ENCODE data around the gene DDX1. TPM values are rescaled to one million over a fixed set of nuclear protein-coding genes. Genes with fewer than 3 reads are reported as not detected.

Gene DDX1
- total and polyA plus RNA-seq, 2 experiments from 2014 or later: 99.9 to 102 TPM

DNA sequence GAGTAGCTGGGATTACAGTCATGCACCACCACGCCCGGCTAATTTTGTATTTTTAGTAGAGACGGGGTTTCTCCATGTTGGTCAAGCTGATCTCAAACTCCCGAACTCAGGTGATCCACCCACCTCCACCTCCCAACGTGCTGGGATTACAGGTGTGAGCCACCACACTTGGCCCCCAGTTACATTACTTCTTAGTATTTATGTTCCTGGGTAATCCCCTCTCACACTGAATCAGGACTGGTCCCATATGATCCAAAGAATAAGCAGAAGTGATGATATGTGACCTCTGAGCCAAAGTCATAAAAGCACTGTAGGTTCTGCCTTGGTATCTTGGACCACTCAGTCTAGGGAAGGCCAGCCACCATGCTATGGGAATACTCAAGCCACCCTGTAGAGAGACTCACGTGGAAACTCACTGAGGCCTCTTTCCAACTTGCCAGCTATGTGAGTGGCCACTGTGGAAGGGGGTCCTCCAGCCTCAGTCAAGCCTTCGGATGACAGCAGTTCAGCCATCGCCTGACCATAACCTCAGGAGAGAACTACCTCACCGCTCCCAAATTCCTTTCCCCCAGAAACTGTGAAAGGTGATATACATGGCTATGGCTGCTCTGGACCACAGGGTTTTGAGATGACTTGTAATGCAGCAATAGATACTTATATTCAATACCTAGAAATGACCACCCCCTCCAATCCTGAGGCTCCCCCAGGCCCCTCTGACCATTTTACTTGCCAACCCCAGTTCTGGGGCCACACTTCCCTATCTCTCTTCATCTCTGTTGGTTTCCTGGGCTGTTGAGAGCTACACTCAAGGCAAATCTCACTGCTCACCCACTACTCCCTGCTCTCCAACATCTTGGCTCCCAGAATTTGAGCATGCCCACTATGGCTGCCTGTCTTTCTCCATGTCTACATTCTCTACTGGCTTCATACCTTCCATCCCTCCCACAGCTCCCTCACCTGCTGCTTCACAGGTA lies 80.5 kb downstream of the DDX1 start:
- TF ChIP-seq POLR2AphosphoS5 (IDR thresholded peaks at IDR 0.05; ENCODE audit: low read depth): no peak
- TF ChIP-seq, protein P1, sequence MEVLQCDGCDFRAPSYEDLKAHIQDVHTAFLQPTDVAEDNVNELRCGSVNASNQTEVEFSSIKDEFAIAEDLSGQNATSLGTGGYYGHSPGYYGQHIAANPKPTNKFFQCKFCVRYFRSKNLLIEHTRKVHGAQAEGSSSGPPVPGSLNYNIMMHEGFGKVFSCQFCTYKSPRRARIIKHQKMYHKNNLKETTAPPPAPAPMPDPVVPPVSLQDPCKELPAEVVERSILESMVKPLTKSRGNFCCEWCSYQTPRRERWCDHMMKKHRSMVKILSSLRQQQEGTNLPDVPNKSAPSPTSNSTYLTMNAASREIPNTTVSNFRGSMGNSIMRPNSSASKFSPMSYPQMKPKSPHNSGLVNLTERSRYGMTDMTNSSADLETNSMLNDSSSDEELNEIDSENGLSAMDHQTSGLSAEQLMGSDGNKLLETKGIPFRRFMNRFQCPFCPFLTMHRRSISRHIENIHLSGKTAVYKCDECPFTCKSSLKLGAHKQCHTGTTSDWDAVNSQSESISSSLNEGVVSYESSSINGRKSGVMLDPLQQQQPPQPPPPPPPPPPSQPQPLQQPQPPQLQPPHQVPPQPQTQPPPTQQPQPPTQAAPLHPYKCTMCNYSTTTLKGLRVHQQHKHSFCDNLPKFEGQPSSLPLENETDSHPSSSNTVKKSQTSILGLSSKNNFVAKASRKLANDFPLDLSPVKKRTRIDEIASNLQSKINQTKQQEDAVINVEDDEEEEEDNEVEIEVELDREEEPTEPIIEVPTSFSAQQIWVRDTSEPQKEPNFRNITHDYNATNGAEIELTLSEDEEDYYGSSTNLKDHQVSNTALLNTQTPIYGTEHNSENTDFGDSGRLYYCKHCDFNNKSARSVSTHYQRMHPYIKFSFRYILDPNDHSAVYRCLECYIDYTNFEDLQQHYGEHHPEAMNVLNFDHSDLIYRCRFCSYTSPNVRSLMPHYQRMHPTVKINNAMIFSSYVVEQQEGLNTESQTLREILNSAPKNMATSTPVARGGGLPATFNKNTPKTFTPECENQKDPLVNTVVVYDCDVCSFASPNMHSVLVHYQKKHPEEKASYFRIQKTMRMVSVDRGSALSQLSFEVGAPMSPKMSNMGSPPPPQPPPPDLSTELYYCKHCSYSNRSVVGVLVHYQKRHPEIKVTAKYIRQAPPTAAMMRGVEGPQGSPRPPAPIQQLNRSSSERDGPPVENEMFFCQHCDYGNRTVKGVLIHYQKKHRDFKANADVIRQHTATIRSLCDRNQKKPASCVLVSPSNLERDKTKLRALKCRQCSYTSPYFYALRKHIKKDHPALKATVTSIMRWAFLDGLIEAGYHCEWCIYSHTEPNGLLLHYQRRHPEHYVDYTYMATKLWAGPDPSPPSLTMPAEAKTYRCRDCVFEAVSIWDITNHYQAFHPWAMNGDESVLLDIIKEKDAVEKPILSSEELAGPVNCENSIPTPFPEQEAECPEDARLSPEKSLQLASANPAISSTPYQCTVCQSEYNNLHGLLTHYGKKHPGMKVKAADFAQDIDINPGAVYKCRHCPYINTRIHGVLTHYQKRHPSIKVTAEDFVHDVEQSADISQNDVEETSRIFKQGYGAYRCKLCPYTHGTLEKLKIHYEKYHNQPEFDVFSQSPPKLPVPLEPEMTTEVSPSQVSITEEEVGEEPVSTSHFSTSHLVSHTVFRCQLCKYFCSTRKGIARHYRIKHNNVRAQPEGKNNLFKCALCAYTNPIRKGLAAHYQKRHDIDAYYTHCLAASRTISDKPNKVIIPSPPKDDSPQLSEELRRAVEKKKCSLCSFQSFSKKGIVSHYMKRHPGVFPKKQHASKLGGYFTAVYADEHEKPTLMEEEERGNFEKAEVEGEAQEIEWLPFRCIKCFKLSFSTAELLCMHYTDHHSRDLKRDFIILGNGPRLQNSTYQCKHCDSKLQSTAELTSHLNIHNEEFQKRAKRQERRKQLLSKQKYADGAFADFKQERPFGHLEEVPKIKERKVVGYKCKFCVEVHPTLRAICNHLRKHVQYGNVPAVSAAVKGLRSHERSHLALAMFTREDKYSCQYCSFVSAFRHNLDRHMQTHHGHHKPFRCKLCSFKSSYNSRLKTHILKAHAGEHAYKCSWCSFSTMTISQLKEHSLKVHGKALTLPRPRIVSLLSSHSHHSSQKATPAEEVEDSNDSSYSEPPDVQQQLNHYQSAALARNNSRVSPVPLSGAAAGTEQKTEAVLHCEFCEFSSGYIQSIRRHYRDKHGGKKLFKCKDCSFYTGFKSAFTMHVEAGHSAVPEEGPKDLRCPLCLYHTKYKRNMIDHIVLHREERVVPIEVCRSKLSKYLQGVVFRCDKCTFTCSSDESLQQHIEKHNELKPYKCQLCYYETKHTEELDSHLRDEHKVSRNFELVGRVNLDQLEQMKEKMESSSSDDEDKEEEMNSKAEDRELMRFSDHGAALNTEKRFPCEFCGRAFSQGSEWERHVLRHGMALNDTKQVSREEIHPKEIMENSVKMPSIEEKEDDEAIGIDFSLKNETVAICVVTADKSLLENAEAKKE (CRISPR knock-in tag; IDR thresholded peaks at IDR 0.05): no peak
- TF ChIP-seq JUNB (IDR thresholded peaks at IDR 0.05; ENCODE audit: unreplicated experiment): no peak
- TF ChIP-seq EZH2 (IDR thresholded peaks at IDR 0.05; ENCODE audit: low read depth, unreplicated experiment): no peak
- no peak for TF ChIP-seq EZH2phosphoT487 (IDR thresholded peaks at IDR 0.05; ENCODE audit: unreplicated experiment)

More for the DNA sequence above, 80.5 kb downstream of the DDX1 start:
- Histone ChIP-seq H3K4me3 (no peak overlapping the region), H3K9me2 (ENCODE audit: insufficient read depth) (no peaks in the 10 kb centered on the region; the same call in 1 of the 2 replicates), H3K79me2 (replicated peaks; ENCODE audit: insufficient read depth) (no peaks in the 10 kb centered on the region), H3K27ac (ENCODE audit: low read depth) (no peak overlapping the region), H3K4me1 (ENCODE audit: insufficient read depth) (no peaks in the 10 kb centered on the region), H3K27me3 (ENCODE audit: insufficient read depth) (no peaks in the 10 kb centered on the region), H3K36me3 (ENCODE audit: insufficient read depth) (no peaks in the 10 kb centered on the region), H2AFZ (no peak overlapping the region), H3K4me2 (no peak overlapping the region), H3F3A (replicated peaks; ENCODE audit: low read depth) (no peaks in the 10 kb centered on the region), H4K20me1 (replicated peaks; ENCODE audit: insufficient read depth) (no peaks in the 10 kb centered on the region)
- Mint-ChIP-seq H3K36me3 (ENCODE audit: low read depth) (peaks cover 4% of the 10 kb centered on the region; the same call in 1 of the 3 replicates), H3K27me3 (ENCODE audit: insufficient read depth, low read depth, poor library complexity) (peaks cover 13% of the 10 kb centered on the region), H3K4me1 (peaks cover 19% of the 10 kb centered on the region), H3K9me3 (peaks cover 7% of the 10 kb centered on the region; the same call in 2 of the 3 replicates), H3K4me3 (no peak overlapping the region), H3K27ac (no peak overlapping the region)
- ATAC-seq (no peak), DNase-seq (ENCODE audit: low spot score) (no peak)

Measured in GM23338 (cell line).